22Rv1 (cell line): Measurements from ENCODE around the gene LAMC1.

Experiments used
- CTCF ChIP-seq: fragments of 450-650 bp; IDR thresholded peaks from 2 replicates; pipeline ENCODE4 v1.5.1; 2017; ENCODE audit warnings: mild to moderate bottlenecking
- ZFX ChIP-seq: fragments of 450-650 bp; IDR thresholded peaks from 2 replicates; pipeline ENCODE4 v1.6.1; 2017; ENCODE audit warnings: antibody characterized with exemption, borderline replicate concordance

GRCh38 chr1:183149273-183149672 lies 126.1 kb downstream of the LAMC1 start:
- TF ChIP-seq CTCF (no peak), ZFX (no peak)
